Stimulated activated CD4-positive, alpha-beta T cell treated with anti-CD3 and anti-CD28 coated beads, Interleukin-12 subunit alpha, Interleukin-12 subunit beta, amount 100 ng/mL, for 48 hours (primary cell): ENCODE measurements around the gene SLC27A6.
"Not testable (repeated sequence)": the region's sequence is repeated elsewhere in the genome, so short reads cannot be mapped to it uniquely, and the experiment has no call there.

ENCODE experiments used
- DNase-seq, 3 donors: peaks; one replicate each; pipeline ENCODE4 v3.0.0-alpha.2; 2020; ENCODE audit warnings: low read depth in 2 of 3, low spot score in 1 of 3

SLC27A6 gene

GRCh38 chr5:128965011-128965637 is at the start of gene SLC27A6:
Gene SLC27A6 (plus strand): TSS chr5:128965488. CDS start chr5:128966138, 650 bp downstream.
- no peak for DNase-seq

GRCh38 chr5:128919542-128919941 is 45.7 kb upstream of the SLC27A6 start:
- no peak for DNase-seq

- DNase-seq: no peak
Observed at GRCh38 chr5:128920345-128921215, 44.7 kb upstream of the SLC27A6 start.

- DNase-seq: no peak
Observed at GRCh38 chr5:128924299-128924698, 41.0 kb upstream of the SLC27A6 start.

GRCh38 chr5:128925973-128926372 is 39.3 kb upstream of the SLC27A6 start:
- DNase-seq: no peak

- DNase-seq: no peak
Observed at GRCh38 chr5:128927644-128928043, 37.6 kb upstream of the SLC27A6 start.

GRCh38 chr5:128932232-128932631 is 33.1 kb upstream of the SLC27A6 start:
- DNase-seq: not testable (repeated sequence)

GRCh38 chr5:128943100-128943499 is 22.2 kb upstream of the SLC27A6 start:
- not testable (repeated sequence) for DNase-seq

GRCh38 chr5:128949847-128950546 is 15.3 kb upstream of the SLC27A6 start:
- DNase-seq: no peak

- DNase-seq: not testable (repeated sequence)
Observed at GRCh38 chr5:128951301-128951700, 14.0 kb upstream of the SLC27A6 start.

GRCh38 chr5:128956164-128956563 is 9.1 kb upstream of the SLC27A6 start:
- DNase-seq: no peak

GRCh38 chr5:128962211-128962610 is 3.1 kb upstream of the SLC27A6 start:
- DNase-seq: no peak

GRCh38 chr5:128965638-128966302 is 482 bp downstream of the SLC27A6 start:
- DNase-seq: no peak

- no peak for DNase-seq
Observed at GRCh38 chr5:128966375-128966774, 1.1 kb downstream of the SLC27A6 start.

- DNase-seq: no peak
Observed at GRCh38 chr5:128966846-128967245, 1.6 kb downstream of the SLC27A6 start.

GRCh38 chr5:128973244-128973643 is 8.0 kb downstream of the SLC27A6 start:
- DNase-seq: no peak

- no peak for DNase-seq
Observed at GRCh38 chr5:128974567-128974966, 9.3 kb downstream of the SLC27A6 start.

- DNase-seq: no peak
Observed at GRCh38 chr5:128979761-128980160, 14.5 kb downstream of the SLC27A6 start.

GRCh38 chr5:128980917-128981316 is 15.6 kb downstream of the SLC27A6 start:
- DNase-seq: no peak

- no peak for DNase-seq
Observed at GRCh38 chr5:128984480-128984879, 19.2 kb downstream of the SLC27A6 start.

- no peak for DNase-seq
Observed at GRCh38 chr5:128988476-128988875, 23.2 kb downstream of the SLC27A6 start.
